ENCODE measurements around the gene LRCH1.

GRCh38 chr13:46606970-46607369, 54.0 kb downstream of the LRCH1 start:
- TF ChIP-seq EP300 (IDR thresholded peaks at IDR 0.05; ENCODE audit: borderline replicate concordance in 1 of 2, control insufficient read depth in 1 of 2, low read depth in 2 of 2, low read length in 2 of 2) (no peak), RCOR1 (conservative IDR thresholded peaks at IDR 0.05; ENCODE audit: low read depth, low read length) (no peak), CTCF (IDR thresholded peaks at IDR 0.05 in 2 of 3, conservative IDR thresholded peaks at IDR 0.05 in 1 of 3; ENCODE audit: control insufficient read depth in 2 of 3, extremely low read depth in 1 of 3, insufficient read depth in 1 of 3, low read depth in 3 of 3, low read length in 3 of 3) (no peak), ZBTB40 (IDR thresholded peaks at IDR 0.05; ENCODE audit: borderline replicate concordance) (no peak), BACH1 (IDR thresholded peaks at IDR 0.05; ENCODE audit: borderline replicate concordance) (no peak), RELB (IDR thresholded peaks at IDR 0.05; ENCODE audit: low read depth) (no peak), TARDBP (IDR thresholded peaks at IDR 0.05; ENCODE audit: borderline replicate concordance) (no peak), POLR2A (IDR thresholded peaks at IDR 0.05; ENCODE audit: low read depth, low read length) (no peak), BCL11A (IDR thresholded peaks at IDR 0.05; ENCODE audit: low read depth, low read length) (no peak), NR2C2 (IDR thresholded peaks at IDR 0.05; ENCODE audit: borderline replicate concordance, control insufficient read depth, insufficient read length, low read depth) (no peak)

Measured in GM12878 (cell line).